AG09309 (cell line): ENCODE results near the gene BCL2L12.
"Not testable (repeated sequence)": the region's sequence is repeated elsewhere in the genome, so short reads cannot be mapped to it uniquely, and the experiment has no call there.

Source experiments
- DNase-seq: peaks from one replicate; pipeline ENCODE4 v3.0.0-alpha.2; 2010; ENCODE audit warnings: low read depth
- H3K4me3 ChIP-seq: 2 replicates; pipeline ENCODE4 v1.5.1; 2011; ENCODE audit warnings: mild to moderate bottlenecking, low read depth, low read length, moderate library complexity; ENCODE audit not compliant: control insufficient read depth
- TF ChIP-seq, protein P1 (sequence below): IDR thresholded peaks from 2 replicates; pipeline ENCODE4 v1.5.1; 2011; ENCODE audit warnings: mild to moderate bottlenecking, low read depth, low read length, inconsistent platforms; ENCODE audit not compliant: insufficient read depth, control insufficient read depth; ENCODE audit errors: missing control alignments

Gene BCL2L12, protein sequence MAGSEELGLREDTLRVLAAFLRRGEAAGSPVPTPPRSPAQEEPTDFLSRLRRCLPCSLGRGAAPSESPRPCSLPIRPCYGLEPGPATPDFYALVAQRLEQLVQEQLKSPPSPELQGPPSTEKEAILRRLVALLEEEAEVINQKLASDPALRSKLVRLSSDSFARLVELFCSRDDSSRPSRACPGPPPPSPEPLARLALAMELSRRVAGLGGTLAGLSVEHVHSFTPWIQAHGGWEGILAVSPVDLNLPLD

DNA sequence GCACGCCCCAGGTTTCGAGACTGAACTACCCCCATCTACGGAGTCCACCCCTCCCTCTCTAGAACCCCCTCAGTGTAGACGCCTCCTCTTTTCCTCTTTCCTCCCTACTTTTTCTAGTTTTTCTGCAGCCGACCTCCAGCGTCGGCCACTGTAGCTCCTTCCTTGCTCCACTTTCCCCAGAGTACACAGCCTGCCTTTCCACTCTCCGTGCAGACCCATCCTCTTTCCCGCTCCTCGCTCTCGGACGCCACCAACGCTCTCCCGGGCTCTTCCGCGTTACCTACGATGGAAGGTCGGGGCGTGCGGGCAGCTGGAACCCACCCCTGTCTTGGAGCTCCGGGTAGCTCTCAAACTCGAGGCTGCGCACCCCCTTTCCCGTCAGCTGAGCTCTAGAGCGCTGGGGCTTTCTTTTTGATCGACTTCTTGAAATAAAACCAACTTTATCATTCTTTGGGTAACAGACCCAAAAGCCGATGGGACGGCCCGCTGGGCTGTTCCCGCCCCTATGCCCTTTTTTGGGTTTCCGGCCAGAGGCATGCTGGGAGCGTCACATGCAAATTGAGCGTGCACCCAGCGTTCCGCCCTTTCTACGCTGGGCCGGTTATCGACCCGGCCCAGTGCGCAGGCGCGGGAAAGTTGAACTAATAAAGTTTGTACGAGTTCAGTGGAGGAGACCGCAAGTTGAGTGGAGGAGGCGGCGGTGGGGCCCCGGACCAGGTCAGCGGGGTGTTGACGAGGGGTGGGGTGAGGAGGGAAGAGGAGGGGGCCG, at the start of gene BCL2L12, which contains the start of gene IRF3:
Gene BCL2L12 (plus strand): TSS at position 583 of the 769 bp plus-strand sequence. CDS start 760 bp downstream, outside the sequence.
Gene IRF3 (minus strand): TSS at position 507 of the 769 bp plus-strand sequence. CDS start 1,019 bp downstream, outside the sequence.
- peak; percentile 81 for DNase-seq
- H3K4me3 ChIP-seq = peak within 1 kb of the TSS; percentile 88
- TF ChIP-seq, protein P1, sequence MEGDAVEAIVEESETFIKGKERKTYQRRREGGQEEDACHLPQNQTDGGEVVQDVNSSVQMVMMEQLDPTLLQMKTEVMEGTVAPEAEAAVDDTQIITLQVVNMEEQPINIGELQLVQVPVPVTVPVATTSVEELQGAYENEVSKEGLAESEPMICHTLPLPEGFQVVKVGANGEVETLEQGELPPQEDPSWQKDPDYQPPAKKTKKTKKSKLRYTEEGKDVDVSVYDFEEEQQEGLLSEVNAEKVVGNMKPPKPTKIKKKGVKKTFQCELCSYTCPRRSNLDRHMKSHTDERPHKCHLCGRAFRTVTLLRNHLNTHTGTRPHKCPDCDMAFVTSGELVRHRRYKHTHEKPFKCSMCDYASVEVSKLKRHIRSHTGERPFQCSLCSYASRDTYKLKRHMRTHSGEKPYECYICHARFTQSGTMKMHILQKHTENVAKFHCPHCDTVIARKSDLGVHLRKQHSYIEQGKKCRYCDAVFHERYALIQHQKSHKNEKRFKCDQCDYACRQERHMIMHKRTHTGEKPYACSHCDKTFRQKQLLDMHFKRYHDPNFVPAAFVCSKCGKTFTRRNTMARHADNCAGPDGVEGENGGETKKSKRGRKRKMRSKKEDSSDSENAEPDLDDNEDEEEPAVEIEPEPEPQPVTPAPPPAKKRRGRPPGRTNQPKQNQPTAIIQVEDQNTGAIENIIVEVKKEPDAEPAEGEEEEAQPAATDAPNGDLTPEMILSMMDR = peak; percentile 1

DNA sequence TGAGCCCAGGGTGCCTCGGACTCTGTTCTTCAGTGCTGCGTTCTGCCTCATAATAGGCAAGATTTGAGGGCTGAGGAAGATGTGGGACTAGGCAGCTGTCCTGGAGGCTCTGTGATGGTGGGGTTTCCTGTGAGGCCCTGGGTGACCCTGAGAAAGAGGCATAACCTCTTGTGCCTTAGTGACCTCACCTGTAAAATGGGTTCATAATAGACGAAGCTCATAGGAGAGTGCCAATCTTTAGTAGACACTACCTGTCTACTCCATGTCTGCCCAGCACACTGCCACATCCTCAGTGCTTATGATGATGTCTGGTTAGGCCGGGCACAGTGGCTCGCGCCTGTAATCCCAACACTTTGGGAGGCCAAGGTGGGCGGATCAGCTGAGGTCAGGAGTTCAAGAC, 49.2 kb upstream of the BCL2L12 start:
- no peak for DNase-seq
- TF ChIP-seq, protein P1 = no peak
- H3K4me3 ChIP-seq = no peak overlapping the region

DNA sequence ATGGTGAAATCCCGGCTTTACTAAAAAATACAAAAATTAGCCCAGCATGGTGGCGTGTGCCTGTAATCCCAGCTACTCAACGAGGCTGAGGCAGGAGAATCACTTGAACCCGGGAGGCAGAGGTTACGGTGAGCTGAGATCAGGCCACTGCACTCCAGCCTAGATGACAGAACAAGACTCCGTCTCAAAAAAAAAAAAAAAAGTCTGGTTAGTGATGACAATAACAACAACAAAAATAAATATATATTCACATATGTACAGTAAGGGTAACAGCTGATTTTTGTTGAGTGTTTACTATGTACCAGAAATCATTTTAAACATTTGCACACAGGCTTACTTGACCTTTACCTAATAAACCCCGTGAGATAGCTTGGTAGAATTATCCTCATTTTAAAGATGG, 48.8 kb upstream of the BCL2L12 start:
- H3K4me3 ChIP-seq = no peak overlapping the region
- DNase-seq = no peak
- TF ChIP-seq, protein P1 = no peak

DNA sequence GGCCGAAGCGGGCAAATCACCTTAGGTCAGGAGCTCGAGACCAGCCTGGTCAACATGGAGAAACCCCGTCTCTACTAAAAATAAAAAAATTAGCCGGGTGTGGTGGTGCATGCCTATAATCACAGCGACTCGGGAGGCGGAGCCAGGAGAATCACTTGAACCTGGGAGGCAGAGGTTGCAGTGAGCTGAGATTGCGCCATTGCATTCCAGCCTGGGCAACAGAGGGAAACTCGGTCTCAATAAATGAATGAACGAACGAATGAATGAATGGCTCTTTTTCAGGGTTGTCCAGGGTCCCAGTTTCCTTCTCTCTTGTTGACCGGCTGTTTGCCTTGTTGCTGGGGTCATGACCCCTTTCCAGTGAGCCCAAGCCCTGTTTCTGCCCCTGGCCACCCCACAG, 47.9 kb upstream of the BCL2L12 start:
- H3K4me3 ChIP-seq, DNase-seq: not testable (repeated sequence)

DNA sequence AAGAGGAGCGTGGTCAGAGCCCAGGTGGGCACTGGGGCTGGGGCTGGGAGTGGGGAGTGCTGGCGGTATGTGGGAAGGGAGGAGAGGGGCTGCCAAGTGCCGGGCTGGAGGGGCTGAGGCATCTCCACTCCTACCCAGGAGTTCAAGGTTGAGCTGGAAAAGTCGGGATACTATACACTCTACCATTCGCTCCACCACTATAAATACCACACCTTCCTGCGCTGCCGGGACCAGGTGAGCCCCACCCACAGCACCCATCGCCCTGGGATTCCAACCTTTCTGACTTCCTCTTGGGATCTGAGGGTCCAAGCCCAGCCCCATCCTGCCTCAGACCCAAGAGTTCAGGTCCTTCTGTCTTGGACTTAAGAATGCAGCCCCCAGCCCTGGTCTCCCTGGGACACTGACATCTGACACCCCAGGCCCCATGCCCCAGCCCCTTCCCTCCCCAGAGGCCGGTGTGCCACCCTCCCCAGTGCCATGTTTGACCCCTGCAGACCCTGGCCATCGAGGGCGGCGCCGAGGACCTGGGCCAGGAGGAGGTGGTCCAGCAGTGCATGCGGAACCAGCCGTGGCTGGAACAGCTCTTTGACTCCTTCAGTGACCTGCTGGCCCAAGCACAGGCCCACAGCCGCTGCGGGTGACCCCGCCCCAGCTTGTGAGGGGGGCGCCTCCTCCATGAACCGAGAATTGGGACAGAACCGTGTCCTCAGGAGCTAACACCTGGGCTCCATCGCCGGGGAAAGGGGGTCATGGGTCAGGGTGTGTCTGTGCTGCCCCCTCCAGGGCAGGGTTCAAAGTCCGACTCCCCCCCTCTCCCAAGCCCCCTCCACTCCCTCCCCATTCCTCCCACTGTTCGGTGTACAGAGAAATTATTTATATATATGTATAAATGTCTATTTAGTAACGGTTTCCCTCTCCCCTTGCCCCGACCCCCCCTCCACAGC, 40.5 kb upstream of the BCL2L12 start:
- H3K4me3 ChIP-seq = no peak overlapping the region
- TF ChIP-seq, protein P1 = no peak
- no peak for DNase-seq

DNA sequence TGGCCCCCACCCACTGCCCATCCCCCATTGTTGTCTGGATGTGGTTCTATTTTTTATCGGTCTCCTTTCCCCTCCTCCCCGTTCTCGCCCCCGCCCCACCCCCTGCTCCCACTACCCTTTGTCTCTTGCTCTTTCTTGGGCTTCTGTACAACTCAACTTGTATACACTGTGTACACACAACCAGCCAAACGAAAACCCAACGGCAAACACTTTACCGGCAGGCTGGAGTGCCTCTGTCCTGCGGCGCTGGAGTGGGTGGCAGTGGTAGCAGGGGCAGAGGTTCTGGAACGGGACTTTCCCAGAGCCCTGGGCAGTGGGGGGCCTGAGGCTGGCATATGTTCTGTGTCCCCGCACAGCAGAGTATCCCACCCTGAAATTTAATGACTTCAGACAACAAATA, 39.5 kb upstream of the BCL2L12 start:
- TF ChIP-seq, protein P1 = no peak
- no peak overlapping the region for H3K4me3 ChIP-seq
- DNase-seq = no peak

DNA sequence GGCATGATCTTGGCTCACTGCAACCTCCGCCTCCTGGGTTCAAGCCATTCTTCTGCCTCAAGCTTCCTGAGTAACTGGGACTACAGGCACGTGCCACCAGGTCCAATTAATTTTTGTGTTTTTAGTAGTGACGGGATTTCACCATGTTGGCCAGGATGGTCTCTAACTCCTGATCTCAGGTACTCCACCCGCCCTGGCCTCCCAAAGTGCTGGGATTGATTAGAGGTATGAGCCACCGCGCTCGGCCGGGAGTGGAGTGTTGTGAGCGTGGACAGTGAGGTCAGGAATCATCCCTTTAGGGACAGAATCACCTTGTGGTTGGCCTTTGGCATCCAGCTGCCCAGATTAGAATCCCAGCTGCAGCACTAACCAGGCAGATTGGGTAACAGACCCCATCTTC, 36.1 kb upstream of the BCL2L12 start:
- no peak overlapping the region for H3K4me3 ChIP-seq
- TF ChIP-seq, protein P1 = no peak
- DNase-seq = no peak
